Measurements from ENCODE around the gene DALRD3.

The DALRD3 gene

GRCh38 chr3:48990636-48991469, 27.5 kb downstream of the DALRD3 start:
- Histone ChIP-seq H3K27ac (peak overlapping the region; percentile 90), H3K4me3 (ENCODE audit: low read depth, low read length) (peak overlapping the region; percentile 77), H3K36me3 (replicated peaks) (no peaks in the 10 kb centered on the region), H3K27me3 (replicated peaks) (no peaks in the 10 kb centered on the region)
- in situ Hi-C loops (cut with HindIII; ENCODE audit: low pct_ligation_motif_present, low sequenced_read_pairs): no loop called here
- no peak for DNase-seq
- TF ChIP-seq CTCF (IDR thresholded peaks at IDR 0.05; ENCODE audit: low read depth, low read length, missing control alignments): no peak

GRCh38 chr3:48989796-48990635, 28.4 kb downstream of the DALRD3 start, which contains the start of gene P4HTM:
Gene P4HTM, plus strand, starts transcription at chr3:48990241. Its CDS starts 16 bp downstream, at chr3:48990257.
- Histone ChIP-seq H3K27me3 (replicated peaks) (no peaks in the 10 kb centered on the region), H3K36me3 (replicated peaks) (no peaks in the 10 kb centered on the region), H3K4me3 (ENCODE audit: low read depth, low read length) (peak within 1 kb of the TSS; percentile 77), H3K27ac (peak within 1 kb of the TSS; percentile 90)
- DNase-seq: peak; percentile 94
- in situ Hi-C loops (cut with HindIII; ENCODE audit: low pct_ligation_motif_present, low sequenced_read_pairs): no loop called here
- TF ChIP-seq CTCF (IDR thresholded peaks at IDR 0.05; ENCODE audit: low read depth, low read length, missing control alignments): peak; percentile 57

DNA sequence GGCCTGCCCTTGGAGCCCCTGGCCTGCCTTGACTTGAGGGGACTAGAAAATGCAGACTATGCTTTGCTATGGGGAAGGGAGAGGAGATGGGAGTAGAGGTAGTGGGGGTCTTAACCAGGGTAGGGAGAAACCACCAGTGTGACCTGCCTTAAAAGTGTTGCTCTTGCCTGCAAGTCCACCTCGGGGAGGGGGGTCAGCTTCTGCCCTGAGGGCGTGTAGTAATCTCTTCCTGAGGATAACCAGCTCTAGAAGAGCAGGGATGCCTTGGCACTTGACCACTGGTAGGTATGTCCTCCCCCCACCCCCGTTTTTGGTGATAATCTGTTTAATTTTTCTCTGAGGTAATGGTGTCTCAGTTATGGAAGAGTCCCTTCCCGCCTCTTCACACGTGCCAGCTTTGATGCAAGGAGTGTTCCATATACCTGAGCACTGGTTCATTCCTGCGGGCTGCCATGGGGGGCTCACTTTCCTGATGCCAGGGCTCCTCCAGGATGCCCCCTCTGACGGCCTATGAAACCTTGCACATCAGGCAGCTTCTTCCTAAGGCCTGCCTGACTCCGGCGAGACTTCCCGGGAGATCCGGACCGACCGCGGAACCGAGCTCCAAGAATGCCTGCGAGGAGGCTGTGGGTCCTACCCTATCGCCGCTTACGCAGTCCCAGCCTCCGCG, 29.1 kb downstream of the DALRD3 start:
- in situ Hi-C loops (cut with HindIII; ENCODE audit: low pct_ligation_motif_present, low sequenced_read_pairs): no loop called here
- peaks cover 6% of the 10 kb centered on the region for H3K36me3 ChIP-seq (replicated peaks)
- peak overlapping the region; percentile 77 for H3K4me3 ChIP-seq (ENCODE audit: low read depth, low read length)
- no peak for TF ChIP-seq CTCF (IDR thresholded peaks at IDR 0.05; ENCODE audit: low read depth, low read length, missing control alignments)
- no peaks in the 10 kb centered on the region for H3K27me3 ChIP-seq (replicated peaks)
- H3K27ac ChIP-seq: peak overlapping the region; percentile 90
- DNase-seq: no peak

DNA sequence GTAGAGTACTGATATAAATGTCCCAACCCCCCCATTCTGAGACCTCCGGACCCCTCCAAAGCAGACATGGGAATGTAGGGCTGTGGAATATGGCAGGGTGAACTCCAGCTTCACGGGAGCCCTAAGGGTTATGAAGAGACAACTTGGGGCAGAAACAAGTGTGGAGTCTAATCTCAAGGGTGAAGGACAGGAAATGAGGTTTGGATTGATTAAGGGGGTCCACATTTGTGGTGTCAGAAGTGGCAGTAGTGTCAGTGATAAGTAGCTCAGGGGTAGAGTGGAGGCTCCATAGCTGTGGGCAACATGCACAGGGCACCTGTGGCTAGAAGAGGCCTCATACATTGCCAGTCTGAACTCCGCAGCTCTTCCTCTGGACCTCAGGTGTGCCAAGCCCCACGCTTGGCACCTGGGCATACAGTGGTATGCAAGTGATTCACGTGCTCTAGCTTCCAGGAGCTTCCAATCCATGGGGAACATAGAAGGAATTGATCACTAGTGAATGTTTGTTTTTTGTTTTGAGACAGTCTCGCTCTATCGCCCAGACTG, 32.5 kb downstream of the DALRD3 start:
- H3K27ac ChIP-seq: no peak overlapping the region
- in situ Hi-C loops (cut with HindIII; ENCODE audit: low pct_ligation_motif_present, low sequenced_read_pairs): no loop called here

More for the DNA sequence above, 32.5 kb downstream of the DALRD3 start:
- Histone ChIP-seq H3K27me3 (replicated peaks) (no peaks in the 10 kb centered on the region), H3K36me3 (replicated peaks) (peaks cover 29% of the 10 kb centered on the region), H3K4me3 (ENCODE audit: low read depth, low read length) (no peak overlapping the region)
- TF ChIP-seq CTCF (IDR thresholded peaks at IDR 0.05; ENCODE audit: low read depth, low read length, missing control alignments): no peak
- DNase-seq: no peak

Data from brain microvascular endothelial cell (primary cell).